Metanephros (tissue), 1 donor: ENCODE measurements around the gene GMCL2. TPM values are rescaled to one million over a fixed set of nuclear protein-coding genes. Genes with fewer than 3 reads are reported as not detected.

Source experiments
- total RNA-seq: library from RNA; depleted of rRNA; stranded (reverse); fragments of >200 nt; gene quantifications from one replicate; pipeline ENCODE4 v1.2.3, GENCODE V29; 2014

Gene GMCL2, protein sequence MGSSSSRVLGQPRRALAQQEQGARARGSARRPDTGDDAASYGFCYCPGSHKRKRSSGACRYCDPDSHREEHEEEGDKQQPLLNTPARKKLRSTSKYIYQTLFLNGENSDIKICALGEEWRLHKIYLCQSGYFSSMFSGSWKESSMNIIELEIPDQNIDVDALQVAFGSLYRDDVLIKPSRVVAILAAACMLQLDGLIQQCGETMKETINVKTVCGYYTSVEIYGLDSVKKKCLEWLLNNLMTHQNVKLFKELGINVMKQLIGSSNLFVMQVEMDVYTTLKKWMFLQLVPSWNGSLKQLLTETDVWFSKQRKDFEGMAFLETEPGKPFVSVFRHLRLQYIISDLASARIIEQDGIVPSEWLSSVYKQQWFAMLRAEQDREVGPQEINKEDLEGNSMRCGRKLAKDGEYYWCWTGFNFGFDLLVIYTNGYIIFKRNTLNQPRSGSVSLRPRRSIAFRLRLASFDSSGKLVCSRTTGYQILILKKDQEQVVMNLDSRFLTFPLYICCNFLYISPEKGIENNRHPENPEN
- total RNA-seq, result not detected

DNA sequence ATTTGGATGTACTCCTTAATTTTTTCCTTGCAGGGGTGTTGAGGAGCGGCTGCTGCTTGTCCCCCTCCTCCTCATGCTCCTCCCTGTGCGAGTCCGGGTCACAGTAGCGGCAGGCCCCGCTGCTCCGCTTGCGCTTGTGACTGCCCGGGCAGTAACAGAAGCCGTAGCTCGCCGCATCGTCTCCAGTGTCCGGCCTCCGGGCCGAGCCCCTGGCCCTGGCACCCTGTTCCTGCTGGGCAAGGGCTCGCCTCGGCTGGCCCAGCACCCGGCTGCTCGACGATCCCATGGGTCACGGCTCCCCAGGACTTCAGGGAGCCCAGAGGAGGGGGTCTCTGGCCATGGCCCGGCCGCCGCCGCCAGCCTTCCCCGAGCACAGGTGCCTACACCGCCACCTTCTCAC, at the start of gene GMCL2:
GMCL2 (minus strand) TSS at position 358 of the 400 bp plus-strand sequence; CDS start at position 286, 72 bp downstream.

DNA sequence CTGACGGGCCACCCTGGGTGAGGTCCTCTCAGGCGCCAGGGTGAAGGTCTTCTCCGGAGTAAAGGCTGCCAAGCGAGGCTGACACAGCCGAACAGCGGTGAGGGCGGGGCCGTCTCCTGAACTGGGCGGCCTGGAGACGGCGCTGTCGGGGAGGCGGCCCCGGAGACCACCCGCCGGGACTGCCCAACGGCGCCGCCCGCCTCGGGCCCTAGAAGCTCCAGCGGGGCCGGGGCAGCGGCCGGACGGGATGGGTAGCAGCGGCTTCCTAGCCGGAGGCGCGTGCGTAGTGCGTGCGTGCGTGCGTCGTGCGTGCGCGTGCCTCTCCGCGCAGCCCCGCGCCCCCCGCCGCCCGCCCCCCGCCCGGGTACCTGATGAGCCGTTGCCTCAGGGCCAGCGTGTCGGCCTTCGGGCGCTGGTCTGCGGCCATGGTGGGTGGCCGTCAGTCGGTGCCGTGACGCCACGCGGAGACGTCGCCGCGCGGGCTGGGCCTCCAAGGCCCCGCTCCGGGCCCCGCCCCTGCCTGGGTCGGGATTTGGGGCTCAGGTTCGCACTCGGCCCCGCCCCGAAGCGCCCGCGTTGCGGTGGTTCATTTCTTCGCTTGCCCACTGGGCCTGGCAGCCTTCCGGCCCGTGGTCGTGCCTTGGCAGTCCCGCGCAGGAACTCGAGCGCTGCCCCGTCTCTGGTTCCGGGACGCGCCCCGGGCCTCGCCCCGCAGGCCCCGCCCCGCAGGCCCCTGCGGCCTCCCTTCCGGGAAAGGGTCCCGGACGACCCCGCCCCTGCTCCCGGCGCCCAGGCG, 45.2 kb upstream of the GMCL2 start, which contains the start of gene PHYKPL:
PHYKPL (minus strand) TSS at position 679 of the 796 bp plus-strand sequence; CDS start at position 427, 252 bp downstream.

GRCh38 chr5:178204182-178204934, 17.2 kb upstream of the GMCL2 start, which contains the start of gene HNRNPAB:
Gene HNRNPAB (plus strand): TSS chr5:178204533. CDS start chr5:178204838, 305 bp downstream.

GRCh38 chr5:178153530-178154340, 33.4 kb downstream of the GMCL2 start, which contains the start of gene NHP2:
Gene NHP2 (minus strand): TSS chr5:178153885. CDS start chr5:178153817, 68 bp downstream.

Other genes starting within 250 kb of the GMCL2 start
- gene PROP1, start 191.1 kb downstream of the GMCL2 start, total RNA-seq, result not detected
- gene N4BP3, start 73.8 kb downstream of the GMCL2 start, total RNA-seq, result 8.6 TPM
- gene RMND5B, start 56.4 kb downstream of the GMCL2 start, total RNA-seq, result 24.5 TPM
- gene NHP2, start 33.5 kb downstream of the GMCL2 start, total RNA-seq, result 85.7 TPM
- gene HNRNPAB, start 17.2 kb upstream of the GMCL2 start, total RNA-seq, result 58.6 TPM
- 89.3 TPM for gene PHYKPL, start 45.4 kb upstream of the GMCL2 start, total RNA-seq